HG02798 (cell line): ENCODE data around the gene GPD2.
A peak's percentile ranks its signal among the peaks of the same experiment; 100 is the strongest.

Experiments
- ATAC-seq: cut with Tn5 transposase; IDR thresholded peaks from one replicate; pipeline ENCODE4 v1.9.1; 2021; ENCODE audit warnings: mild to moderate bottlenecking; ENCODE audit not compliant: unreplicated experiment, poor library complexity

Gene GPD2

GRCh38 chr2:156435718-156436496 lies at the start of gene GPD2:
Gene GPD2, plus strand, starts transcription at chr2:156436379. Its CDS starts 39,727 bp downstream, at chr2:156476106.
- peak; percentile 61 for ATAC-seq

GRCh38 chr2:156394033-156394741 lies 42.0 kb upstream of the GPD2 start:
- no peak for ATAC-seq

GRCh38 chr2:156396126-156396525 lies 40.1 kb upstream of the GPD2 start:
- peak; percentile 14 for ATAC-seq

GRCh38 chr2:156397229-156397628 lies 39.0 kb upstream of the GPD2 start:
- no peak for ATAC-seq

- no peak for ATAC-seq
Measured at GRCh38 chr2:156398176-156398575, 38.0 kb upstream of the GPD2 start.

GRCh38 chr2:156399224-156399949 lies 36.8 kb upstream of the GPD2 start:
- no peak for ATAC-seq

DNA sequence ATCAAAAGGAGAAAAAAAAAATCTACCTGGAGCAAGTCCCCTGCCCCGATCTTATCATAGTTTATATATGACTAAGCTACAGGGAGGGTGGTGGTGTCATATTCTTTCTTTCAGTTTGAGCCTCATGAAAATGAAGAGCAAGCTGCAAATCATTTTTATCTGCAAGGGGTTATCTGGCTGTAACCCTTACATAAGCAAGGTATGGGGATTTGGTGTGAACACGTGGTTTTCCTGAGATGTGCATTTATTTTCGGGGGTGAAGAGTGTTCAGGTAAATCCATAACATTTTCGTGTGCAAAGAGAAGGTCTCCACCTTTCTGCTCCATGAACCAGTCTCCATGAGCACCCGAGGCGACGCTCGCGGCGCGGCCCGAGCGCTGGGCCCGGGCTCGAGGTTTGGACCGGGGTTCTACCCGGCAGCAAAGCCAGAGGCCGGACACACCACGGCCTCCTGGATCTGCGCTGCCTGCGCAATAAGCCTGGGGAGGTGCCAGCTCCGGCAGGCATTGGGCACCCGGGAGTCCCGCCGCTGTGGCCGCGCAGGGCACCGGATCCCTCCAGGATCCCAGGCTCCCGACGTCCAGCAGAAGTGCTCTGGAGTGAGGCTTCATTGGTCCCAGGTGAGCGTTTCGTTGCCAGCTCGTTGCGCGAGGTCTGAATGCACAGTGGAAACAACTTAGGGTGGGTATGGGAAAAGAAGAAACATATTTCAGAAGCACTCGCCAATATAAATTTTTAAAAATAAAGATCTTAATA lies 36.1 kb upstream of the GPD2 start:
- ATAC-seq: peak; percentile 46

GRCh38 chr2:156400706-156401678 lies 35.2 kb upstream of the GPD2 start:
- ATAC-seq: peak; percentile 82

- ATAC-seq: no peak
Measured at GRCh38 chr2:156401861-156402260, 34.3 kb upstream of the GPD2 start.

- no peak for ATAC-seq
Measured at GRCh38 chr2:156405586-156405985, 30.6 kb upstream of the GPD2 start.

GRCh38 chr2:156411835-156412234 lies 24.3 kb upstream of the GPD2 start:
- ATAC-seq: no peak

GRCh38 chr2:156421851-156422250 lies 14.3 kb upstream of the GPD2 start:
- no peak for ATAC-seq

- no peak for ATAC-seq
Measured at GRCh38 chr2:156423674-156424282, 12.4 kb upstream of the GPD2 start.

- no peak for ATAC-seq
Measured at GRCh38 chr2:156427074-156427473, 9.1 kb upstream of the GPD2 start.

- ATAC-seq: no peak
Measured at GRCh38 chr2:156429211-156429610, 7.0 kb upstream of the GPD2 start.

DNA sequence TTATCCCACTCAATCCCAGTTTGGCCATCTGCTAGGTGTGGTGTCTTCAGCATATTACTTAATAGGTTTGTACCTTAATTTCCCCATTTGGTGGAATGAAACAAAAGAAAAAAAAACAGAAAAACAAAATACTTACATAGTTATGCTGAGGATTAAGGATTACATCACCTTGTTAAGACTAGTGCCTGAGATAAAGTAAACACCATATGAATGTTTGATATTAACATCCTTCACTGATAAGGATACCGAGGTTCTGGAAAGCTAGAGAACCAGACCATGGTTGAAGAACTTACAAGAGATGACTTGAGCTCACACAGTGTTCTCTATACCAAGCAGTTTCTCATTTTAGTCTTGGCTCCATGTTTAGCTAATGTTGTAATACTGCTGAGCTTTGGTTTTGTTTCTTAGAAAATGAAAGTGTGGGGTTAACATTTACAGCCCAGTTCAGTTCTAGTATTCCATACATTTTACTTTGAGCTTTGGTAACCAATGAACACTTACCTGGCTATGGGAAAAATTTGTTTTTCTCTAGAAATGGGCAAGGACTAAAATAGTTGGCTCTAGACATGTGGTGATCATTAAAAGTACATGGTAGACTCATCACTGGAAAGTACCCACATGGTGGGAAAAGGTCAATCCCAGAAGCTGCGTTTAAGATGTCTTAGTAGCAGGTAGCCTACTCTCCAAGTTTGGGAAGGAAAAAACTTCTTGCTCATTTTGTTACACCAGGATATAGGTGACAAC lies 5.8 kb upstream of the GPD2 start:
- ATAC-seq: peak; percentile 25

DNA sequence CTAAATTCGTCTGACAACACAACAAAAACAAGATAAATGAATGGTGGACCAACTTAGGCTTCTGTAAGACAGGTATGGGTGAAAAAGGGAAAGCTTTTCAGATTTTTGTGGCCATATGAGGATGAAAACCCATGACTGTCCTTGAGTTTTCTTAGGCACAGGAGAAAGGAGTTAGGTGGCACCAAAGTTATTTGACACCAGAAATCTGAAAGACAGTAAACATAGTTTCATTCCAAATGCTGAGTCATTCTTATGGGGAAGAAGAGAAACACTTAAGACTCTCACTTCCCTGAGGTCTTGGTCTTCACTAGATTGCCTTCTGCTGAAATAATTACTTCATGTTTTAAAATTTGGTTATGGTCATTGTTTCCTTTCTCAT lies 5.2 kb upstream of the GPD2 start:
- ATAC-seq: peak; percentile 73
